DND-41 (cell line): ENCODE measurements around the gene OCA2.

ENCODE experiments used
- ATAC-seq: fragments of 200-7000 bp; cut with Tn5 transposase; 3 replicates; pipeline ENCODE4 v1.9.1; 2021; ENCODE audit warnings: low read depth; ENCODE audit not compliant: insufficient read depth
- DNase-seq: peaks from one replicate; pipeline ENCODE4 v3.0.0-alpha.2; 2020
- H2AFZ ChIP-seq: 2 replicates; pipeline ENCODE4 v1.6.0; 2012; ENCODE audit warnings: low read depth, low read length
- H3K27ac ChIP-seq: 2 replicates; pipeline ENCODE4 v1.5.1; 2012; ENCODE audit warnings: low read length, inconsistent platforms
- H3K27me3 ChIP-seq: fragments of 200-600 bp; sonication (generic); 2 replicates; pipeline ENCODE4 v1.6.0; 2012; ENCODE audit warnings: low read length, mild to moderate bottlenecking, inconsistent platforms; ENCODE audit not compliant: insufficient read depth, poor library complexity
- H3K36me3 ChIP-seq: 2 replicates; pipeline ENCODE4 v1.5.1; 2012; ENCODE audit warnings: low read length, inconsistent platforms; ENCODE audit not compliant: insufficient read depth
- H3K4me1 ChIP-seq: 2 replicates; pipeline ENCODE4 v1.5.1; 2012; ENCODE audit warnings: mild to moderate bottlenecking, low read length; ENCODE audit not compliant: insufficient read depth
- H3K4me2 ChIP-seq: 2 replicates; pipeline ENCODE4 v1.6.0; 2012; ENCODE audit warnings: mild to moderate bottlenecking, moderate library complexity, low read length, inconsistent platforms; ENCODE audit not compliant: insufficient read depth
- H3K4me3 ChIP-seq, 2 experiments: fragments of 200-600 bp in 1 of 2; shearing (Covaris generic) in 1 of 2; 2 replicates each; pipeline ENCODE4 v1.5.1; 2012 to 2016; ENCODE audit warnings: inconsistent platforms in 2 of 2, low read length in 2 of 2, mild to moderate bottlenecking in 2 of 2, low read depth in 1 of 2, moderate library complexity in 1 of 2
- H3K79me2 ChIP-seq: 2 replicates; pipeline ENCODE4 v1.6.0; 2012; ENCODE audit warnings: low read length, inconsistent platforms; ENCODE audit not compliant: insufficient read depth
- H3K9ac ChIP-seq: 2 replicates; pipeline ENCODE4 v1.6.0; 2012; ENCODE audit warnings: low read depth, mild to moderate bottlenecking, inconsistent platforms, low read length, moderate library complexity
- H3K9me3 ChIP-seq: 2 replicates; pipeline ENCODE4 v1.5.1; 2012; ENCODE audit warnings: low read length, moderate library complexity, mild to moderate bottlenecking, inconsistent platforms; ENCODE audit not compliant: insufficient read depth, severe bottlenecking
- H4K20me1 ChIP-seq: 2 replicates; pipeline ENCODE4 v1.6.0; 2012; ENCODE audit warnings: low read length; ENCODE audit not compliant: insufficient read depth
- EZH2 ChIP-seq: IDR thresholded peaks from 3 replicates; pipeline ENCODE4 v1.6.1; 2012; ENCODE audit warnings: borderline replicate concordance, low read depth, mild to moderate bottlenecking, moderate library complexity, low read length, inconsistent platforms; ENCODE audit not compliant: severe bottlenecking
- TF ChIP-seq, protein P1 (sequence below): IDR thresholded peaks from 2 replicates; pipeline ENCODE4 v1.5.1; 2012; ENCODE audit warnings: borderline replicate concordance, low read length, moderate library complexity, mild to moderate bottlenecking; ENCODE audit not compliant: poor library complexity, severe bottlenecking; ENCODE audit errors: extremely low read depth

Gene OCA2

DNA sequence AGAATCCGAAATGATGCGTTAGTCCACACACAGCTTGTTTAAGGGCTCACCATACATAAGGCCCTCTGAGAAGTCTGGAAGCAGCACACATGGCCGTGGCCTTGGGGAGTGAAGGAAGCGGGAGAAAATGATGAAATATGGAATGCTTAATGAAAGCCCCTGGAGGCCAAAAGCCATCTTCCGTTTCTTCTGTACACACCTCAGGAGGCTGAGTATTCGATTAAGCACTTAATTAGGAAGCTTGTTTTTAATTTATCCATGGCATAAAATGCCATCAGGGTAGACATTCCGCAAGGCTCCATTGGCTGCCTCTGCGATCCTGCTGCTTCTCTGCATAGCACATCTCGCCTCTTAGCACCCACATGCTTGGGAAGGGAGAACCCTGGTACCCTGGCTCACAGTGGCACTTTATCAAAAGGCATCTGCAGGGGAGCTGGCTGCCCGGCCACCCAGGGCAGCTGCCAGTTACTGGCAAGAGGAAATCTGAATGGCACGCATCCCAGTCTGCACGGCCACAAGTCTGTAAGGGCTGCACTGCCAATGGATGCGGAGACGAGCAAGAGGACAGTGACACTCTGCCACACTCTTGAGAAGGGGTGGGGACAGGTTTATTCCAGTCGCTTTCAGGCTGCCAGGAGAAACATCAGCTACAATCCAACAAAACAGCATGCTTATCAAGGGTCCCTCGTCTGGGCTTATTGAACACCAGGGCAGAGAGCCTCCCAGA lies 356.2 kb downstream of the OCA2 start:
- H4K20me1 ChIP-seq: no peaks in the 10 kb centered on the region
- H3K4me2 ChIP-seq: no peak overlapping the region
- no peak overlapping the region for H3K9ac ChIP-seq
- no peaks in the 10 kb centered on the region for H3K79me2 ChIP-seq
- H3K9me3 ChIP-seq: no peaks in the 10 kb centered on the region
- H3K4me1 ChIP-seq: no peaks in the 10 kb centered on the region
- TF ChIP-seq, protein P1, sequence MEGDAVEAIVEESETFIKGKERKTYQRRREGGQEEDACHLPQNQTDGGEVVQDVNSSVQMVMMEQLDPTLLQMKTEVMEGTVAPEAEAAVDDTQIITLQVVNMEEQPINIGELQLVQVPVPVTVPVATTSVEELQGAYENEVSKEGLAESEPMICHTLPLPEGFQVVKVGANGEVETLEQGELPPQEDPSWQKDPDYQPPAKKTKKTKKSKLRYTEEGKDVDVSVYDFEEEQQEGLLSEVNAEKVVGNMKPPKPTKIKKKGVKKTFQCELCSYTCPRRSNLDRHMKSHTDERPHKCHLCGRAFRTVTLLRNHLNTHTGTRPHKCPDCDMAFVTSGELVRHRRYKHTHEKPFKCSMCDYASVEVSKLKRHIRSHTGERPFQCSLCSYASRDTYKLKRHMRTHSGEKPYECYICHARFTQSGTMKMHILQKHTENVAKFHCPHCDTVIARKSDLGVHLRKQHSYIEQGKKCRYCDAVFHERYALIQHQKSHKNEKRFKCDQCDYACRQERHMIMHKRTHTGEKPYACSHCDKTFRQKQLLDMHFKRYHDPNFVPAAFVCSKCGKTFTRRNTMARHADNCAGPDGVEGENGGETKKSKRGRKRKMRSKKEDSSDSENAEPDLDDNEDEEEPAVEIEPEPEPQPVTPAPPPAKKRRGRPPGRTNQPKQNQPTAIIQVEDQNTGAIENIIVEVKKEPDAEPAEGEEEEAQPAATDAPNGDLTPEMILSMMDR: no peak
- TF ChIP-seq EZH2: no peak
- no peaks in the 10 kb centered on the region for H3K27me3 ChIP-seq
- H3K27ac ChIP-seq: no peak overlapping the region
- no peak for ATAC-seq
- no peak overlapping the region for H3K4me3 ChIP-seq
- no peak overlapping the region for H2AFZ ChIP-seq
- H3K36me3 ChIP-seq: no peaks in the 10 kb centered on the region
- no peak for DNase-seq

DNA sequence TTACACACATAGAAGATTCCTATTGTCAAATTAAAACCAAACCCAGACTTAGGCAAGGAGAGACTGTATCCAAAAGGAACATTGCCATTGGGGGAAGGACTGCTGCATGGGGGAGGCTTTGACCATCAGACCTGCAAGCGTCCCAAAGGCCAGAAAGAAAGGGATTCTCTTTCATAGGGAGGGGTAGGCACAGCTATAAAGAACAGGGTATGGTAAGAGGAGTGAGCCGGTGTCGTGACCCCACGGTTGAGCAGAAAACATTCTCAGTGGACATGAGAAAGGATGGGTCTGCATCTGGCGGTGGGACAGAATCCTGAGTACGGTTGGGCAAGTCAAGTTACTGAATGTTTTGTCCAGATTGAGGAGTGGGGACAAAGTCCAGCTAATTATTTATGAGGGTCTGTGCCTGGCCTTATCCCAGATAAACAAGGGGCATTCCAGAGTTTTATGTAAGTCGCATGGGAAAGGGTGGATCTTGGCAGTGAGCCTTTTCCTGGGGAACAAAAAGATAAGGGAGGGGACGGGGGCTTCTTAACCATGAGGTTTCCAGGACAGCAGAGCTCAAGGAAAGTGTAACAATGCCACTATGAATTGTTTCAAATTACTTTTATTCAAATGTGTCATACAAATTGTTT lies 357.8 kb downstream of the OCA2 start:
- Histone ChIP-seq H3K36me3 (no peaks in the 10 kb centered on the region), H3K4me3 (no peak overlapping the region), H3K27ac (no peak overlapping the region), H3K4me2 (no peak overlapping the region), H3K4me1 (no peaks in the 10 kb centered on the region), H3K9me3 (no peaks in the 10 kb centered on the region), H3K9ac (no peak overlapping the region), H3K27me3 (no peaks in the 10 kb centered on the region), H2AFZ (no peak overlapping the region), H4K20me1 (no peaks in the 10 kb centered on the region), H3K79me2 (no peaks in the 10 kb centered on the region)
- no peak for DNase-seq
- TF ChIP-seq EZH2: no peak
- TF ChIP-seq, protein P1: no peak
- no peak for ATAC-seq

DNA sequence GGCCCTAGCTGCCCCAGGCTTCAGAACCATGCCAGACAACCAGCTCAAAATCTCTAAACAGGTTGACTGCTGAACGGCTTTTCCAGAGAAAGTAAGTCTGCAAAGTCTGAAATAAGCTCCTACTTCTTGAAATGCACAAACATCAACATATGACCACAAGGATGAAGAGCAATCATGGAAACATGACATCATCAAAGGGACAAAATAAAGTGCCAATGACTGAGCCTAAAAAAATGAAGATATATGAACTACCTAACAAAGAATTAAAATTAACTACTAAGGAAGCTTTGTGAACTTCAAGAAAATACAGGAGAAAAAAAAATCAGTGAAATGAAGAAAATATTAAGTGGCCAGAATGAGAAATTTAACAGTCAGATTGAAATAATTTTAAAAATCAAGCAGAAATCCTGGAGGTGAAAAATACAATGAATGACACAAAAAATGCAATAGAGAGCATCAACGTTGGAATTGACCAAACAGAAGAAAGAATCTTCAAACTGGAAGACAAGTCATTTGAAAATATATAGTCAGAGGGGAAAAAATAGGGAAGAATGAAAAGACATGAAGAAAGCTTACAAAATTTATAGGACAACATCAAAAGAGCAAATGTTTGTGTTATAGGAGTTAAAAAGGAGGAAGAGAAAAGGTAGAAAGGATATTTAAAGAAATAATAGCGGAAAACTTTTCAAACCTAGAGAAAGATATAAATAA lies 364.2 kb downstream of the OCA2 start:
- Histone ChIP-seq H4K20me1 (no peaks in the 10 kb centered on the region), H2AFZ (no peak overlapping the region), H3K4me2 (no peak overlapping the region), H3K27me3 (no peaks in the 10 kb centered on the region), H3K79me2 (no peaks in the 10 kb centered on the region), H3K4me1 (no peaks in the 10 kb centered on the region), H3K9me3 (no peaks in the 10 kb centered on the region), H3K27ac (no peak overlapping the region), H3K4me3 (no peak overlapping the region), H3K36me3 (no peaks in the 10 kb centered on the region), H3K9ac (no peak overlapping the region)
- ATAC-seq: no peak
- no peak for DNase-seq
- no peak for TF ChIP-seq EZH2
- TF ChIP-seq, protein P1: no peak
